Effector CD8-positive, alpha-beta T cell (primary cell): ENCODE measurements around the gene SUCNR1.
"Not testable (repeated sequence)": the region's sequence is repeated elsewhere in the genome, so short reads cannot be mapped to it uniquely, and the experiment has no call there.

ENCODE experiments used
- DNase-seq: peaks from one replicate; lab custom pipeline; 2025; lab: John Stamatoyannopoulos, UW

Gene SUCNR1

DNA sequence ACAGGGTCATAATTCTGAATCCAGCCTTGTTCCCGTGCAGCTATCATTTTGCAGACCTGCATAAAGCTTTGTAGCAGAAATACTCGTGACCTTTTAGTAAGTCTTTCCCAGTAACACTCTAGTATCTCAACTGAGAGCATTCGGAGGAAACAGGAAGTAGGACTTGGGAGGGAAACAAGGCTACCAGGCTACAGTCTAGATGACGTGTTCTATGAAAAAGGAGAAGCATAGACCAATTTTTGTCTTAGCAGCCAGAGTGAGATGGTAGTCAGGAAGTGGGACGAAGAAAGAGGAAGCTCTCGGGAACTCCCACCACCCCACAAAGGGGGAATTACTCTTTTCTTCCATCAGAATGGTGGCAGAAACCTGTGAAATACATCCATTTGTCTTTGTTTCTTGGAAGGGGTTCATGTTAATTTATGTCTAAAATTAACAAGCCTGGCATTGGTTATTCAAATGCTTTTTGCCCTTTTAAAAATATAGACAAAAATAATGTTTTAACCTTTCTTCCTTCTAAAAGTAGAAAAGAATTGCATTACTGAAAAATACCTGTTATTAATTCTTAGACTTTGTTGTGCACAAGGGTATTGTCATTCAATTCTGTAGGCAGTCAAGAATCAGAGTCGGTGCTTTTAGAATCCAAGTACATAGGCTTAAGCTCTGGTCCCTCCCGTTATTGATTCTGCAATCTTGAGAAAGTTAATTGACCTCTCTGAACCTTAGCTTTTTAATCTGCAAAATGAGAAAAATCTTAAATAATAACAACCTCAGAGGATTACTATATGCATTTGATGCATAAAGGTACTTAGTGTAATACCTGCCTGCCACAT lies 1.6 kb upstream of the SUCNR1 start:
- DNase-seq, result no peak

DNA sequence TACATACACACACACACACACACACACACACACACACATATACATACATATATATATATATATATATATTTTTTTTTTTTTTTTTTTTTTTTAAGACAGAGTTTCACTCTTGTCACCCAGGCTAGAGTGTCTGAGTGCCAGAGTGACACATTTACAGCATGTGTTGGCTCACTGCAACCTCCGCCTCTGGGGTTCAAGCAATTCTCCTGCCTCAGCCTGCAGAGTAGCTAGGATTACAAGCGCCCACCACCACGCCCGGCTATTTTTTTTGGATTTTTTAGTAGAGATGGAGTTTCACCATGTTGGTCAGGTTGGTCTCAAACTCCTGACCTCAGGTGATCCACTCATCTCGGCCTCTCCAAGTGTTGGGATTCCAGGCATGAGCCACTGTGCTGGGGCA lies 636 bp downstream of the SUCNR1 start:
- DNase-seq, result not testable (repeated sequence)

- DNase-seq, result no peak
These were observed 2.3 kb downstream of the SUCNR1 start for GRCh38 chr3:151875759-151876158.

DNA sequence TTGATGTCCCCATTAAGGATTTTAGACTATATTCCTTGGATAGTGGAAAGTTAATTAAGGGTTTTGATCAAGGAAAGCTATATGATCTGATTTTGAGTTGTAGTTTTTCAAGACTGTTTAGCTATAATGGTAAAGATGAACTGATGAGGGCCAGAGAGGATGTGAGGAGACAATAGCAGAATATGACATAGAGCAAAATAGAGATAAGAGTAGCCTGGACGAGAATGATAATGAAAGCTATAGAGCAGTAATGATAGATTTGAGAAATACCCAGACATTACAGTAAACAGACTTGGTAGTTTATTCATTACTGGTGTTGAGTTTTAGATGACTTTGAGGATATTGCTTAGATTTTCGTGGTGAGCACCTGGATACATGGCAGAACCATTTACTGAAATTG lies 3.8 kb downstream of the SUCNR1 start:
- no peak for DNase-seq

GRCh38 chr3:151878465-151878864 lies 5.0 kb downstream of the SUCNR1 start:
- DNase-seq, result no peak

DNA sequence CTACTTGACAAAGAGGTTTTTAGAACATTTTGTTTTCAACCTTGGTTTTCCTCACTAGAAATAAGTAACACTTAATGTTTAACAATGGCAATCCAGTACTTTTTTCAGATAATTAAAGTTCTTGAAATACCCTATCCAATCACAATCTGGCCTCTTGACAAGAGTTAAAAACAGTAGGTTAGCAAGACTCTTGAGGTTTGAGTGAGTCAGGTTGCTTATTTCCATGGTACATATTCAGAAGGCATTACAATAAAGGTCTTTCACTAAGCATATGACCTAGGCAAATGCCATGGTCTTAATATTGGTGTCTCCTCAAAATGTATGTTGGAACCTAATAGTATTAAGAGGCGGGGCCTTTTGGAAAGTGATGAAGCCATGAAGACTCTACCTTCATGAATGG lies 5.6 kb downstream of the SUCNR1 start:
- DNase-seq, result no peak

- DNase-seq, result no peak
These were observed 6.4 kb downstream of the SUCNR1 start for GRCh38 chr3:151879679-151880415.

GRCh38 chr3:151880416-151880690 lies 6.9 kb downstream of the SUCNR1 start:
- no peak for DNase-seq

DNA sequence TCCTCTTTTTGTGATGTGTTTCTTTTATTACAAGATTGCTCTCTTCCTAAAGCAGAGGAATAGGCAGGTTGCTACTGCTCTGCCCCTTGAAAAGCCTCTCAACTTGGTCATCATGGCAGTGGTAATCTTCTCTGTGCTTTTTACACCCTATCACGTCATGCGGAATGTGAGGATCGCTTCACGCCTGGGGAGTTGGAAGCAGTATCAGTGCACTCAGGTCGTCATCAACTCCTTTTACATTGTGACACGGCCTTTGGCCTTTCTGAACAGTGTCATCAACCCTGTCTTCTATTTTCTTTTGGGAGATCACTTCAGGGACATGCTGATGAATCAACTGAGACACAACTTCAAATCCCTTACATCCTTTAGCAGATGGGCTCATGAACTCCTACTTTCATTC lies 7.7 kb downstream of the SUCNR1 start:
- DNase-seq, result no peak

DNA sequence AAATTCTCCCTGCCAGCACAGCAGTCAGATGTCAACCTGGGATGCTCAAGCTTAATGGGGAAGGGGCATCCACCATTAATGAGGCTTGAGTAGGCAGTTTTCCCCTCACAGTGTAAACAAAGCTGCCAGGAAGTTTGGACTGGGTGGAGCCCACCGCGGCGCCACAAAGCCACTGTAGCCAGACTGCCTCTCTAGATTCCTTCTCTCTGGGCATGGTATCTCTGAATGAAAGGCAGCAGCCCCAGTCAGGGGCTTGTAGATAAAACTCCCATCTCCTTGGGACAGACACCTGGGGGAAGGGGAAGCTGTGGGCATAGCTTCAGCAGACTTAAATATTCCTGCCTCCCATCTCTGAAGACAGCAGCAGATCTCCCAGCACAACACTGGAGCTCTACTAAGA lies 12.0 kb downstream of the SUCNR1 start:
- DNase-seq, result not testable (repeated sequence)

DNA sequence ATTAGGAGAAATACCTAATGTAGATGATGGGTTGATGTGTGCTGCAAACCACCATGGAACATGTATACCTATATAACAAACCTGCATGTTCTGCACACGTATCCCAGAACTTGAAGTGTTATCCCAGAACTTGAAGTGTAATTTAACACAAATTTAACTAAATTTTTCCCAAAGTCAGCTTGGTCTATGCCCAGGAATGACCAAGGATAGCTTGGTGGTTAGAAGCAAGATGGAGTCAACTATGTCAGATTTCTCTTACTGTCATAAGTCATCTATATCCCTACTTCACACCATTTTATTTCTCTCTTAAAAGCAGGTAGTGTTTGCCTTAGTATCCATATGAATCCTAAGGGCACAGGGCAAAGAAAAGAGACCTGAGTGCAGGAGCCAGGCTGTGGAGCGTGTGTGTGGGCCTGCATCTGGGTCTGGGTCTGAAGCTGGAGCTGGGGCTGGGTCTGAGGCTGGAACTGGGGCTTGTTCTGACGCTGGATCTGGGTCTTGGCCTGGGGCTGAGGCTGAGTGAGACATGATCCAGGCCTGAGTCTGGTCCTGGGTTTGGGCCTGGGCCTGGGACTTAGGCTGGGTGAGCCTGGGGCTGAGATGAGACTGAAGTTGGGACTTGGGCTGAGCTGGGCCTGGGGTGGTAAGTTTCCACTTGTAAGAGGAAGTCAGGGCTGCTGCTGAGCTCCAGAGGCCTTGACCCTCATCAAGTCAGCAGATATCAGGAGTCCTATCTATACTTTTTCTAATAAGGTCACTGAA lies 14.2 kb downstream of the SUCNR1 start:
- DNase-seq, result not testable (repeated sequence)

GRCh38 chr3:151890721-151891141 lies 17.3 kb downstream of the SUCNR1 start:
- no peak for DNase-seq

DNA sequence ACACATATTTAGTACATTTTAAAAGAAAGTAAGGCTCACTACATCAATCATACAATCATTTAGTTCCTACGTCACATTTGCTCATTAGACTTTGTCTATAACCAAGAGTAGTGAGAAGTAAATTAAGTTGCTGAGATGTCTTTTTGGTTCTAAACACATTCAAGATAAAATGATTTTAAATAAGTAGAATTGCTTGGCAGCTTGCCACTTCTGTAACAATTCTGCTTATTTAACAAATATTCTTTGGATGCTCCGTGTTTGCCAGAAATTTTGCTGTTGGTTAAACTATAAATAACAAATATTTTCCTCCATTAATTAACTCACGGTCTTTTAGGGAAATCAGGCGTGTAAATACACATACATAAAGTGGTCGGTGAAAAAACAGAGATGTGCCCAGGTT lies 18.3 kb downstream of the SUCNR1 start:
- no peak for DNase-seq

- DNase-seq, result no peak
These were observed 20.8 kb downstream of the SUCNR1 start for GRCh38 chr3:151894219-151894618.

- no peak for DNase-seq
These were observed 22.2 kb downstream of the SUCNR1 start for GRCh38 chr3:151895478-151896241.

GRCh38 chr3:151896246-151897012 lies 23.0 kb downstream of the SUCNR1 start:
- no peak for DNase-seq

- not testable (repeated sequence) for DNase-seq
These were observed 24.7 kb downstream of the SUCNR1 start for GRCh38 chr3:151898121-151898520.

DNA sequence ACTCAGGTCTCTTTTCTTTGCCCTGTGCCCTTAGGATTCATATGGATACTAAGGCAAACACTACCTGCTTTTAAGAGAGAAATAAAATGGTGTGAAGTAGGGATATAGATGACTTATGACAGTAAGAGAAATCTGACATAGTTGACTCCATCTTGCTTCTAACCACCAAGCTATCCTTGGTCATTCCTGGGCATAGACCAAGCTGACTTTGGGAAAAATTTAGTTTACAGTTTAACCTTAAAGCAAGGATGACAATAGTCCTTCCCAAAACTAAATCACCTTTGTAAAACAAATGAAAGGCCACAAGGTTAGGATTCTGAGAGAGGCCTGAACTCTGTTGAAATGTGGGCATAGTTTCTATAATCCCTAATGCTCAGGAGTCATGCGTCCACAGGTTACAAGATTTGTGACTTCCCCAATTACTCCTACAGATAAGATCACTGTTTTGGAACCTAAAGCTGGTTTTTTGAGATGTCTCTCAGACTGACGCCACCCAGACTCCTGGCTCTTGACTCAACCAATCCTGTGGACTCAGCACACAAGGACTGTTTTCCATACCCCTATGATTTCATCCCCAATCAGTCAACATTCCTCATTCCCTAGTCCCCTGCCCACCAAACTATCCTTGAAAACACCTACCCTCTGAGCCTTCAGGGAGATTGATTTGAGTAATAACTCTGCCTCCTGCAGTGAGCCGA lies 25.3 kb downstream of the SUCNR1 start:
- not testable (repeated sequence) for DNase-seq

DNA sequence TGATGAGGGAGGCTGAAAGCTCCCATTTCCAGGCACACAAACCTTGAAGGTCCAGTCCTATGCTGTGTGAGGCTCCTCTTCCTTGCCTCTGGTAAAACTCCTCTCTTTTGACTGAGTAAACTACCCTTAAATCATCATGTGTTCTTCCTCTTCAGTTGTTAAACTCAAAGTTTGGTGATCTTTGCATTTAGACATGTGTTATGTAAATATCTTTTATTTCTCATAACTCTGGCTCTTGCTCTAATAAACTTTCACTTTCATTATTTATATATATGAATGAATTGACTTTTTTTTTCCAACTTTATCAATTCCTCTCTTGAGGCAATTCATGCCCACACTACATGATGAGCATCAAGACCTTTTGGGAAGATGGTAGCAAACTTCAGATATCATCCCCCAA lies 26.6 kb downstream of the SUCNR1 start:
- DNase-seq, result no peak

- DNase-seq, result no peak
These were observed 27.0 kb downstream of the SUCNR1 start for GRCh38 chr3:151900460-151900859.
